CD4-positive, alpha-beta T cell treated with Interleukin-10 for 1 hour (primary cell): ENCODE measurements around the gene CSNK2A1.

Source experiments
- DNase-seq: peaks from one replicate; pipeline ENCODE4 v3.0.0-alpha.2; 2020

The CSNK2A1 gene

GRCh38 chr20:427849-428657 lies 115.5 kb downstream of the CSNK2A1 start:
- no peak for DNase-seq

- no peak for DNase-seq
These were observed 116.2 kb downstream of the CSNK2A1 start for GRCh38 chr20:427401-427800.

DNA sequence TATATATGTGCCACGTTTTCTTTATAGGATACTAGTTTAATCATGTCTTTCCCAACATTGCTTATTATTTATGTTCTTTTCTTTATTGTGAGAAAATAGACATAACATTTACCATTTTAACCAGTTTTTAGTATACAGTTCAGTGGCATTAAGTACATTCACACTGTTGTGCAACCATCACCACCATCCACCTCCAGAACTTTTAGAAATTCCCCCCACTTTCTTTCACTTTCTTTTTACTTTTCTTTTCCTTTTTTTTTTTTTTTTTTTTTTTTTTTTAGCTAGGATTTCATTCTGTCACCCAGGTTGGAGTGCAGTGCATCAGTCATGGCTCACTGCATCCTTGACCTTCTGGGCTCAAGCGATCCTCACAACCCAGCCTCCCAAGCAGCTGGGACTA lies 117.0 kb downstream of the CSNK2A1 start:
- no peak for DNase-seq
